Pancreas (tissue), 10 donors: ENCODE measurements around the gene PPP4R3A. TPM values are rescaled to one million over a fixed set of nuclear protein-coding genes. Genes with fewer than 3 reads are reported as not detected.
A peak's percentile ranks its signal among the peaks of the same experiment; 100 is the strongest.

Experiments
- ATAC-seq, 4 donors: fragments of 200-7000 bp; cut with Tn5 transposase; one replicate each; pipeline versions ENCODE4 v1.8.0 to v1.9.1; 2020; ENCODE audit warnings: mild to moderate bottlenecking in 4 of 4, moderate library complexity in 4 of 4
- DNase-seq, 6 donors: peaks; one replicate each; pipeline ENCODE4 v3.0.0-alpha.2; 2020
- FAIRE-seq: peaks from 2 replicates; lab custom pipeline; 2012; peaks lifted over from hg19 to GRCh38; lab: Jason Lieb, UNC
- H3K27ac ChIP-seq, 4 donors: fragments of 200-600 bp; sonication (generic); 1 replicate in 3 of 4; 2 replicates in 1 of 4; pipeline versions ENCODE4 v1.5.0 to v1.8.0; 2020
- H3K27me3 ChIP-seq, 4 donors: fragments of 200-600 bp; one replicate each; pipeline ENCODE4 v1.8.0; 2021
- H3K36me3 ChIP-seq, 3 donors: fragments of 200-600 bp; sonication (generic) in 1 of 3; one replicate each; pipeline versions ENCODE4 v1.5.0 to v1.8.0; 2020 to 2021
- H3K4me1 ChIP-seq, 3 donors: fragments of 200-600 bp; one replicate each; pipeline ENCODE4 v1.8.0; 2021
- H3K4me3 ChIP-seq, 4 donors: fragments of 200-600 bp; sonication (generic) in 2 of 4; one replicate each; pipeline versions ENCODE4 v1.5.0 to v1.8.0; 2020 to 2021
- H3K9me3 ChIP-seq, 4 donors: fragments of 200-600 bp; one replicate each; pipeline ENCODE4 v1.8.0; 2021
- WGBS, 2 donors: extraction: QIAGEN DNeasy Blood & Tissue Kit; methylation state at CpG; one replicate each; pipeline ENCODE4 v1.1.7; 2013; 5-methylcytosine and 5-hydroxymethylcytosine counted together
- intact Hi-C, 3 donors: fragments of 100-400 bp; cut with DNase I; formaldehyde crosslinking; loops; one replicate each; pipeline versions ENCODE4 v1.11.1 to v1.14.2; 2022
- polyA plus RNA-seq, 2 donors: library from polyadenylated mRNA; stranded (reverse); fragments of 200-250 nt; gene quantifications; one replicate each; pipeline ENCODE4 v1.2.3, GENCODE V29; 2013
- total RNA-seq, 6 donors: library from RNA; stranded (reverse); fragmentation: NEBNext Ultra II Directional in 4 of 6; extraction: Animal tissue kit (Norgen Biotek cat#: 25700) in 4 of 6; gene quantifications; one replicate each; pipeline versions ENCODE4 v1.2.1 to v1.2.4, GENCODE V29; 2021 to 2023
- TF ChIP-seq, protein P1 (sequence below), 4 donors: fragments of 200-600 bp; sonication (generic) in 3 of 4; IDR thresholded peaks; one replicate each; pipeline versions ENCODE4 v1.5.0 to v1.8.0; 2021; ENCODE audit warnings: antibody characterized with exemption in 4 of 4
- donor health status: healthy with polysubstance abuse.
- donor health status: DM: no; HTN: no; CAD: no; lungs with moderate emphysema.
- donor health status: DM: no; HTN: no; CAD: no.
- donor health status: control.
- donor health status: control.
- donor health status: Bipolar disorder and iron deficiency.
- donor health status: DM: yes; HTN: yes; CAD: no.
- donor health status: DM: no; HTN: no; CAD: no.
- donor health status: DM: no; HTN: no; CAD: no.
- donor health status: DM: yes; HTN: yes; CAD: no.

PPP4R3A gene
- total and polyA plus RNA-seq, 8 donors: 26.2 to 48.4 (median 34.0) TPM

DNA sequence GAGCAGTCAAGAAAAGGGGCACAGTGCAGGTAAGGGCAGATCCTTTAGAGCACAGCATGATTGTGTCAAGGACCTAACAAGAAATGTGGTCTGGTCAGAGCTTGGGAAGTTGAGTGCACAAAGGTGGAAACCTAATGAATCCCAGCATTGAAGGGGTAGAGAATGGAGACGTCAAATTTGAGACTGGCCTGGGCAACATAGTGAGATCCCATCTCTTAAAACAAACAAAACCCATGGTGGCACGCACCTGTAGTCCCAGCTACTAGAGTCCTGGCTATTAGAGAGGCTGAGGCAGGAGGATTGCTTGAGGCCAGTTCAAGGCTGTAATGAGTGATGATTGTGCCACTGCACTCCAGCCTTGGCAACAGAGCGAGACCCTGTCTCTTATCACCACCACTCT, 55.5 kb downstream of the PPP4R3A start:
- no peaks in the 10 kb centered on the region for H3K27me3 ChIP-seq
- H3K4me1 ChIP-seq: no peaks in the 10 kb centered on the region
- TF ChIP-seq, protein P1, sequence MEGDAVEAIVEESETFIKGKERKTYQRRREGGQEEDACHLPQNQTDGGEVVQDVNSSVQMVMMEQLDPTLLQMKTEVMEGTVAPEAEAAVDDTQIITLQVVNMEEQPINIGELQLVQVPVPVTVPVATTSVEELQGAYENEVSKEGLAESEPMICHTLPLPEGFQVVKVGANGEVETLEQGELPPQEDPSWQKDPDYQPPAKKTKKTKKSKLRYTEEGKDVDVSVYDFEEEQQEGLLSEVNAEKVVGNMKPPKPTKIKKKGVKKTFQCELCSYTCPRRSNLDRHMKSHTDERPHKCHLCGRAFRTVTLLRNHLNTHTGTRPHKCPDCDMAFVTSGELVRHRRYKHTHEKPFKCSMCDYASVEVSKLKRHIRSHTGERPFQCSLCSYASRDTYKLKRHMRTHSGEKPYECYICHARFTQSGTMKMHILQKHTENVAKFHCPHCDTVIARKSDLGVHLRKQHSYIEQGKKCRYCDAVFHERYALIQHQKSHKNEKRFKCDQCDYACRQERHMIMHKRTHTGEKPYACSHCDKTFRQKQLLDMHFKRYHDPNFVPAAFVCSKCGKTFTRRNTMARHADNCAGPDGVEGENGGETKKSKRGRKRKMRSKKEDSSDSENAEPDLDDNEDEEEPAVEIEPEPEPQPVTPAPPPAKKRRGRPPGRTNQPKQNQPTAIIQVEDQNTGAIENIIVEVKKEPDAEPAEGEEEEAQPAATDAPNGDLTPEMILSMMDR (IDR thresholded peaks at IDR 0.05): no peak
- ATAC-seq (peak in 1 of 4 donors; percentile 9), DNase-seq (no peak), FAIRE-seq (no peak)
- intact Hi-C loops: no loop called here
- H3K27ac ChIP-seq: no peak overlapping the region
- H3K36me3 ChIP-seq: peaks cover 0 to 29% (median 9%) of the 10 kb centered on the region in 3 donors
- H3K4me3 ChIP-seq: no peak overlapping the region
- WGBS, 2 donors: 90 to 92% methylated on average over 3 of the region's 3 CpGs
- H3K9me3 ChIP-seq: no peaks in the 10 kb centered on the region

DNA sequence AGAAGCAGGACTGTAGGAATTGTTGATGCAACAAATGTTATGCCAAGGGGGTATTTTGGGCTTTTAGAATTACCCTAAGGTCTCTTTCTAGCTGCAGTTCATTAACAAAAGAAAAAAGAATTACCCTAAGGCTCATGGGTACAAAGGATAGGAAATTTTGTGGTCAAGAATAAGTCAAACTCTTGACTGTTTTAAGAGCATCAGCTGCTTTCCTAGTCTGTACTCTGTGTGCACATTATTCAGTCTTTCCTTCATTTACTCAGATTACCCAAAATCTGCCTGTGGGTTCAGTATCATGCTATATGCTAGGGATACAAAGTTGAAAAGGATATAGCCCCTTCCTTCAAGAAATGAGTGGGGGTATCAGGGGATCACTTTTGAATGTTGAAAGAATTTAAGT, 56.0 kb downstream of the PPP4R3A start:
- ATAC-seq (no peak), DNase-seq (no peak), FAIRE-seq (no peak)
- Histone ChIP-seq H3K27ac (no peak overlapping the region), H3K4me1 (no peaks in the 10 kb centered on the region), H3K27me3 (no peaks in the 10 kb centered on the region), H3K4me3 (no peak overlapping the region), H3K9me3 (no peaks in the 10 kb centered on the region), H3K36me3 (peaks cover 0 to 25% (median 9%) of the 10 kb centered on the region in 3 donors)
- TF ChIP-seq, protein P1 (IDR thresholded peaks at IDR 0.05): no peak
- intact Hi-C loops: no loop called here

DNA sequence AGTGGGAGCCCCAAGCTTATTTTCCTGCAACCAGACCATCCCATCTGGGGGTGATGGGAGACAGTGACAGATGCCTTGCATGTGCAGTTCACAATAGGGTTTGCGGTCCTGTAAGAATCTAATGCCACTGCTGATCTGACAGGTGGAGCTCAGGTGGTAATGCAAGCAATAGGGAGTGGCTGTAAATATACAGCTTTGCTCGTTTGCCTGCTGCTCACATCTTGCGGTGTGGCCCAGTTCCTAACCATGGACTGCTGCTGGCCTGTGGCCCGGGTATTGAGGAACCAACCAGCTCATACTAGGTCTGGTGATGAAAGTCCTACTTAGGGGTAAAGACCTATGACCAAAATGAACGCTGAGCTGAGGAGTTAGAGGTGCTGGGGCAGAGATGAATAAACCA, 56.4 kb downstream of the PPP4R3A start:
- Histone ChIP-seq H3K4me3 (no peak overlapping the region), H3K27ac (no peak overlapping the region), H3K36me3 (peaks cover 0 to 21% (median 6%) of the 10 kb centered on the region in 3 donors), H3K9me3 (no peaks in the 10 kb centered on the region), H3K4me1 (no peaks in the 10 kb centered on the region), H3K27me3 (no peaks in the 10 kb centered on the region)
- no peak for DNase-seq
- intact Hi-C loops: no loop called here
- ATAC-seq: peak in 1 of 4 donors; percentile 44
- 85 to 89% methylated on average over 5 of the region's 5 CpGs for WGBS, 2 donors
- TF ChIP-seq, protein P1 (IDR thresholded peaks at IDR 0.05): no peak
- no peak for FAIRE-seq

DNA sequence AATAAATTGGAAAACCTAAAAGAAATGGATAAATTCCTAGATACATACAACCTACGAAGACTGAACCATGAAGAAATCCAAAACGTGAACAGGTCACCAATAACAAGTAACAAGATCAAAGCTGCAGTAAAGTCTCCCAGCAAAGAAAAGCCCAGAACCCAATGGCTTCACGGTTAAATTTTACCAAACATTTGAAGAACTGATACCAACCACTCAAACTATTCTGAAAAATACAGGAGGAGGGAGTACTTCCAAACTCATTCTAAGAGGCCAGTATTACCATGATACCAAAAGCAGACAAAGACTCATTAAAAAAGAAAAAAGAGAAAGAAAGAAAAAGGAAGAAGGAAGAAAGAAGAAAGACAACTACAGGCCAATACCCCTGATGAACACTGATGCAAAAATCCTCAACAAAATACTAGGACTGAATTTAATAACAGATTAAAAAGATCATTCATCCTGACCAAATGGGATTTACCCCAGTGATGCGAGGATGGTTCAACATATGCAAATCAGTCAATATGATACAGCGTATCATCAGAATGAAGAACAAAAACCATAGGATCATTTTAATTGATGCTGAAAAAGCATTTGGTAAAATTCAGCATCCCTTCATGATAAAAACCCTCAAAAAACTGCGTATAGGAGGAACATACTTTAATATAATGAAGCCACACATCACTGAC, 65.6 kb downstream of the PPP4R3A start:
- Histone ChIP-seq H3K27me3 (no peaks in the 10 kb centered on the region), H3K4me3 (no peak overlapping the region), H3K9me3 (no peaks in the 10 kb centered on the region), H3K36me3 (no peaks in the 10 kb centered on the region), H3K4me1 (no peaks in the 10 kb centered on the region), H3K27ac (no peak overlapping the region)
- 79 to 89% methylated on average over 6 of the region's 6 CpGs for WGBS, 2 donors
- TF ChIP-seq, protein P1 (IDR thresholded peaks at IDR 0.05): no peak
- FAIRE-seq (no peak), DNase-seq (no peak), ATAC-seq (no peak)
- intact Hi-C loops: no loop called here

DNA sequence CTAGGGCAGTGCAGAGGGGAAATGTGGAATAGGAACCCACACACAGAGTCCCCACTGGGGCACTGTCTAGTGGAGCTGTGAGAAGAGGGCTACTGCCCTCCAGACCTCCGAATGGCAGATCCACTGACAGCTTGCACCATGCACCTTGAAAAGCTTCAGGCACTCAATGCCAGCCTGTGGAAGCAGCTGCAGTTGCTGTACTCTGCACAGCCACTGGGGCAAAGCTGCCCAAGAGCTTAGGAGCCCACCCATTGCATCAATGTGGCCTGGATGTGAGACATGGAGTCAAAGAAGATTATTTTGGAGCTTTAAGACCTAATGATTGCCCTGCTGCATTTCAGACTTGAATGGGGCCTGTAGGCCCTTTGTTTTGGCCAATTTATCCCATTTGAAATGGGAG, 70.8 kb downstream of the PPP4R3A start:
- DNase-seq: no peak
- 69 to 93% methylated on average over 1 of the region's 1 CpG for WGBS, 2 donors
- no peak overlapping the region for H3K27ac ChIP-seq
- TF ChIP-seq, protein P1 (IDR thresholded peaks at IDR 0.05): no peak
- no peak overlapping the region for H3K4me3 ChIP-seq
- H3K36me3 ChIP-seq: no peaks in the 10 kb centered on the region
- intact Hi-C loops: no loop called here
- H3K9me3 ChIP-seq: no peaks in the 10 kb centered on the region
- H3K27me3 ChIP-seq: no peaks in the 10 kb centered on the region
- no peak for ATAC-seq
- FAIRE-seq: no peak
- H3K4me1 ChIP-seq: no peaks in the 10 kb centered on the region
